Measurements from ENCODE around the gene FAM241A. TPM values are rescaled to one million over a fixed set of nuclear protein-coding genes. Genes with fewer than 3 reads are reported as not detected.
A peak's percentile ranks its signal among the peaks of the same experiment; 100 is the strongest.
"Not testable (repeated sequence)": the region's sequence is repeated elsewhere in the genome, so short reads cannot be mapped to it uniquely, and the experiment has no call there.

FAM241A gene
- 1 to 10 TPM; 2.2 to 3.6 (median 2.8) TPM for polyA plus RNA-seq (ENCODE audit: insufficient read depth in 1 of 5, insufficient read length in 5 of 5, low replicate concordance in 1 of 5)
- long read RNA-seq, donor 1, full-length matches to known transcripts, result 9 of 9 reads
- long read RNA-seq, donor 1, partial matches to known transcripts, result 0 of 9 reads
- long read RNA-seq, donor 1, other reads (novel, unspliced or antisense), result 0 of 9 reads
- long read RNA-seq, donor 2, full-length matches to known transcripts, result 4 of 4 reads
- long read RNA-seq, donor 2, partial matches to known transcripts, result 0 of 4 reads
- long read RNA-seq, donor 2, other reads (novel, unspliced or antisense), result 0 of 4 reads
- long read RNA-seq, donor 3, full-length matches to known transcripts, result 8 of 8 reads
- long read RNA-seq, donor 3, partial matches to known transcripts, result 0 of 8 reads
- long read RNA-seq, donor 3, other reads (novel, unspliced or antisense), result 0 of 8 reads
- long read RNA-seq, donor 4, full-length matches to known transcripts, result 5 of 5 reads
- long read RNA-seq, donor 4, partial matches to known transcripts, result 0 of 5 reads
- long read RNA-seq, donor 4, other reads (novel, unspliced or antisense), result 0 of 5 reads
- long read RNA-seq, donor 5, full-length matches to known transcripts, result 9 of 9 reads
- long read RNA-seq, donor 5, partial matches to known transcripts, result 0 of 9 reads
- long read RNA-seq, donor 5, other reads (novel, unspliced or antisense), result 0 of 9 reads
- long read RNA-seq, donor 6, full-length matches to known transcripts, result 8 of 8 reads
- long read RNA-seq, donor 6, partial matches to known transcripts, result 0 of 8 reads
- long read RNA-seq, donor 6, other reads (novel, unspliced or antisense), result 0 of 8 reads
- long read RNA-seq, donor 7, full-length matches to known transcripts, result 3 of 3 reads
- long read RNA-seq, donor 7, partial matches to known transcripts, result 0 of 3 reads
- long read RNA-seq, donor 7, other reads (novel, unspliced or antisense), result 0 of 3 reads
- long read RNA-seq, donor 8, full-length matches to known transcripts, result 2 of 2 reads
- long read RNA-seq, donor 8, partial matches to known transcripts, result 0 of 2 reads
- long read RNA-seq, donor 8, other reads (novel, unspliced or antisense), result 0 of 2 reads

DNA sequence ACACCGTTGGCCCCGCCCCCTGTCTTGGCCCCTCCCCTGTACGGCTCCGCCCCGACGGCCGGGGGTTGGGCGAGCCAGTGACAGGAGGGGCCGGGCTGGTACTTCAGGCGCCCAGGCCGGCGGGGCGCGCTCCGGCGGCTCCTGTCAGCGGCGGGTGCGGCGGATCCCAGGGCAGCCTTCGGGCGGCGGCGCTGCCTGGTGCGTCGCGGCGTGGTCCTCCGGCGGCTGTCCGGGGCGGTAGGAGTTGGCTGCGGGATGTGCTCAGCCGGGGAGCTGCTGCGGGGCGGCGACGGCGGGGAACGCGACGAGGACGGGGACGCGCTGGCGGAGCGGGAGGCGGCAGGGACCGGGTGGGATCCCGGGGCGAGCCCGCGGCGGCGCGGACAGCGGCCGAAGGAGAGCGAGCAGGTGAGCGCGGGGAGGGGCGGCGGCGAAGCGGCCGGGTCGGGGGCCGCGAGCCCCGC lies at the start of gene FAM241A:
TSS of gene FAM241A (plus strand) at position 129 of the 464 bp plus-strand sequence. CDS start at position 256, 127 bp downstream.
- DNase-seq, result peak; percentile 69 to 74

DNA sequence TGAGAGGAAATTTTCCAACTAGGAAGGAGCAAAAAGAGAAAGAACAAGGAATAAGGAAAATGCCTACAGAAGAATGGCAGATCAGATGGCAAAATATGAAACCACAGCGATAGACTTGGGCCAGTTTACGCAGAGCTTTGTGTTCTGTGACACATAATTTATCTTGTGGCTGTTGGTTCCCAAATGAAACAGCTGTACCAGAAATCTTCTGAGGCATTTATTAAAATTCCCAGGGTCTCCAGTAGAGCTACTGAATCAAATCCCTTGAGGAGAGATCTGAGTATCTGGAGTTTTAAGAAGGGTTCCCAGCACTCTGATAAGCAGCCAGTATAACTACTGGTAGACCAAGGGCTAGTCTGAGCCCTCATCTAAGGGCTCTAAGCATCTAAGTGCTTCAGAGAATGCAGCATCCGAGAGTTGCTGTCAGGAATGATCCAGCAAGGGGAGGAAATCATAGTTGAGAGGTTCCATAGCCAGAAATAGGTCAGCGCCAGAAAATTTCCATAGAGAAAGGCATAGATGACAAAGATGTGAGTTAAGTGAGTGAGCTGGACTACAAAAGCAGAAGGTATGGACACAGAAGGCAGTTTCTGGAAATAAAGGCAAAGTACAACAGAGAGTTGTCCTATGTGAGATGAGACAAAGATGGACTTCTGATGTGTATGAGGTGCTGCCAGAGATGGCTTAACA lies 46.3 kb upstream of the FAM241A start:
- no peak for DNase-seq

DNA sequence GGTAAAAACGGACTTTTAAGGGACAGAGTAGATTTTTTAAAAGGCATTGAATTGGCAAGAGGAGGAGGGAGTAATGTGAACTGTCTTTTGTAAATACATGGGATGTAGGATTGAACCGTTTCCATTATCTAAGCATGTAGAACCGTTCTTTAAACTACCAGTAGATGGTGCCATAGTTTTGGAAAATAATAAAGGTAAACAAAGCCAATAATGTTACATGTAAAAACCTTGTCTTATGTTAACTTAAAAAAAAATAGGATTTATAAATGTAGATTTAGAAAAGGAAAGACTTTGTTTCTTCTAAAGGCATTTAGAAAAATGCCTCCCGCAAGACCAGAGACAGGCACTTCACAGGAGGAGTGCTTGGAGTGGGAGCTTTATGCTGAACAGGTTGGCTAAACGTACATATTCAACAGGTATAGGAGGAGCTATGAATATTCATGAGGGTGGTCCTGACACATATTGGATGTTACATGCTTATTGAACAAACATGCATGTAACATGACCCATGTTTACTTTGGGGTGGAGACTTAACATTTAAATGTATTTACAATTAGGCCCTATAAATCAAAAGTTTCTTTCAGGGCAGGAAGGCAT lies 45.5 kb upstream of the FAM241A start:
- peak; percentile 28 to 52 for DNase-seq

DNA sequence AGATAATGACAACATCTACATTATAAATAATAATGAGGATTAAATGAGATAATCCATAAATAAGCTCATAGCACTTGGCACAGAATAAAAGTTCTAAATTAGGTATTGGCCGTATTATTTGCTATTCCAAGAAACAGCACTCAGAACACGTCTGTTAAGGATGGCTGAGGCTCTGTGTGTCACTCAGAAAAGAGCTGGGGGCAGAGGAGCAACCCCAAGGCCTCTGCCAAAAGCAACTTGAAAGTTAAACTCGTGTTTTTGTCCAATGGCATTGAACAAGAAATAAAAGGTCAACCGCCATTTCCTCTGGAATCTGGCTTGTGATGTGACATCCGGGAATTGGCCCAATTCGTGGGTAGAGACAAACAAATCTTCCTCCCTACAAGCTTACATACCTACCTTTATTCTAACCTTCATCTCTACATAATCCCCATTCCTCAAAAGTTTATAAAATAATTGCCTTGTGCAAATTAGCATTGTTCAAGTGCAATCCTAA lies 42.3 kb upstream of the FAM241A start:
- DNase-seq, result no peak

DNA sequence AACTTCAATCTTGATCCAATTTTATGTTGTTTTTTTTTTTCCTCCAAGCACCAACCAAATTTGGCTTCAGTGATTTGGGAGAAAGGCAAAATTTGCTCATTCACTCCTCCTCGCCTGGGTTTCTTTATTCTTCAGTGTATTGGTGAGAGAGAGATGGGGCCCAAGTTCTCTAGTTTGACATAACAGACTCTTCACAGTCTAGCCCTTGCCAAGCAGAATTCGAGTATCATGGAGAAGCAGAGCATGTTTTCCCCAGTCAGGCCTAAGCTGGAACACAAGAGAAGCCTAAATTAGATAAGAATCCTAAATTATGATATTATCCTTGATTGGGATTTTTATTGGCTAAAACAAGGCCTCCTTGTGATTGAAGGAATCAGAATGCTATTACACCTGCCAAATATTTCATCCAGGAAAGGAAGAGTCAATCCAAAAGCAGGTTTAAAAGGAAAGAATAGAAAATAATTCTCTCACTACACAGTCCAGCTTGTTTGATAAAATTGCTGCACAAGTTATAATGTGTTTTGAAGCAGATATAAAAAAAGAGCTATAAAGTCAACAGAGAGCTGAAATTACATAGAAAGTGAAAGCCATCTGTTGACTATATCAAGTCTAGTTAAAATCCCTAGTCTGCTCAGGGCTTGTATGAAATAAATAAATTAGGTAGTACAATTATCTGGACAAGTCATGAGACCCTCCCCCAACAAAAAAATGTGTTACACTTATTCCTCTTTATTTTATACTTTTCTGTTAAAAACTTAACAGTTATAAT lies 39.9 kb upstream of the FAM241A start:
- DNase-seq, result no peak

DNA sequence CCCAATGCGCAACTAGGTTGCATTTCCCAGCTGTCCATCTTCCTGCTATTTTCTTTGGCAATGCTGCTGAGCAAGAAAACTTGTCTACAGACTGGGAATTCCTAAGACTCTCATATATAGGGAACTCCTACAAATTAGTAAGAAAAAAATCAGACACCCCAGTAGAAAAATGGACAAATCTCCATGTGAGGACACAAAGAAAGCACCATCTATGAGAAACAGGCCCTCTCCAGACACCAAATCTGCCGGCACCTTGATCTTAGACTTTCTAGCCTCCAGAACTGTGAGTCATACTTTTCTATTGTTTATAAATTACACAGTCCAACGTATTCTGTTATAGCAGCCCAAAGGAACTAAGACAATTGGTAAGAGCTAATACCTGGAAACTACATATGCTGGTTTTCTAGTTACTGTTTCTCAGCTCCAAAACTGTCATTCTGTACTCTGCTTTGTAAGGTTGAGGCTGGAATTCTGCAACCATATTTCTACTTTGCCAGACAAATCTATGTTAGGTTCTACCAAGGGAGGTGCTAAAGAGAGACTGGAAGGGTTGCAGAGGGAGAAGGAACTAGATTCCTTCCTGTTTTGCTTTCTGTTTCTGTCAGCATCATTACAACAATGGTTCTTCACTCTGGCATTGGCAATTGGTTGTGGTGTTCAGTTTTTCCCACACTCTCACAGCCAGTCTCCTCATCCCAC lies 35.7 kb upstream of the FAM241A start:
- no peak for DNase-seq

DNA sequence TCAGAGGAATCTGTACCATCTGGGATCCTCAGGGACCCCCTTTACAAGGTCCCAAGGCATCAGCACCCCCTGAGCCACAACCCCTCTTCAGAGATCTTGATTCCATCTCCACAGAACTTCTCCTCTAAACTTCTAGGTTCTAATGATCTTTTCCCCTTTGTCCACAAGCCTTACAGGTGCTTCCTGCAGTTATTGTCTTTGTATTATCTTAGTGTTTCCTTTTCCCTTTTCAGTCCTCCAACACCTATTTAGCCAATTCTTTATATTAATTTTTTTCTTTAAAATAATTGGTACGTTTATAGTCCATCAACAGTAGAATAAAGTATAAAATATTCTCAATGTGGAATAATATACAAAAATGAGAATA lies 35.2 kb upstream of the FAM241A start:
- DNase-seq, result no peak

DNA sequence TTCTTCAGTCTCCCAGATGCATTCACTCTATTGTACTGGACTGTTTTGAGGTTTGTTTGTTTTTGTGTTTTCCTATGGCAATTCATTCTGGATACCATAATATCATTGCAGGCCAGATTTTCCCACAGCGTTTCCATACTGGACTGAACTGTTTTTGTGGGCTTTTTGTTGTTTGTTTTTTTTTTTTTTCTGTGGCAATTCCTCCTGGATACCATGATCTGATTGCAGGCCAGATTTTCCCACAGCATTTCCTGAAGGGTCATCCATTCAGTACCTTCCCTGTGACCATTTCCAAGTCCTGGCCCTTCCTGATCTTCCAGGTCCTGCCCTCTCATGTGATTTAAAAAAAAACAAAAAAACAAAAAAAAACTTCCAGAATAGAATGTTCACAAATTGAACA lies 33.9 kb upstream of the FAM241A start:
- DNase-seq, result no peak

DNA sequence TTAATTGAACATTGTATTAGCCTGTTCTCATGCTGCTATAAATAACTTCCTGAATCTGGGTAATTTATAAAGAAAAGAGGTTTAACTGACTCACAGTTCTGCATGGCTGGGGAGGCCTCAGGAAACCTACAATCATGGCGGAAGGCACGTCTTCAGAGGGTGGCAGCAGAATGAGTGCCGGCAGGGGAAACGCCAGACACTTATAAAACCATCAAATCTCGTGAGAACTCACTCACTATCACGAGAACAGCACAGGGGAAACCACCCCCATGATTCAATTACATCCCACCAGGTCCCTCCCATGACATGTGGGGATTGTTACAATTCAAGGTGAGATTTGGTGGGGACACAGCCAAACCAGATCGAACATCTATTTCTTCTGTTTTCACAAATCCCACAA lies 33.2 kb upstream of the FAM241A start:
- DNase-seq, result not testable (repeated sequence)

DNA sequence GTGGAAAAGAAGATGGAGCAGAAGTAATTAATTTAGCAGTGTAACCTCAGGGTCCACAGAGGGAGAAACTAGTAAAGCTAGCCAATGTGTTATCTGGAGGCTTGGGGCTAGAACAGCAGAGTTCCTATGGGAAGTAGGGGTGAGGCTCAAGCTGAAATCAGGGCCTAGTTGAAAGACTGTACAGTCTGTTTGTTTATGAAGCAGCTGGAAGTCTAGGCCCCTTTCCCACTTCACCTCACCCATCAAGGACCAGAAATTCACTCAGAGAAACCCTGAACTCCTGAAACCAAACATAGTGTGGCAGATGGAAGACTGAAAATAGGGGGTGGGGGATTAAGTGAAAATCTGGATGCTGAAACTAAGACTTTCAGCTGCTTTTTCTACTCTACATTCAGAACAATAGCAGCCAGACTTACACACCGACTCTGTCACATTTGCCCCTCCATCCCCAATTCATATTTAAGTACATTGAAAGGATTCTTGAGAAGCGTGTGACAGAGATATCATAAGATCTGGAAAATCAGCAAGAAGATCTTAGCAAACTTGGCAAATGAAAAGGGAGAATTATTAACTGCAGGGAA lies 32.6 kb upstream of the FAM241A start:
- no peak for DNase-seq

DNA sequence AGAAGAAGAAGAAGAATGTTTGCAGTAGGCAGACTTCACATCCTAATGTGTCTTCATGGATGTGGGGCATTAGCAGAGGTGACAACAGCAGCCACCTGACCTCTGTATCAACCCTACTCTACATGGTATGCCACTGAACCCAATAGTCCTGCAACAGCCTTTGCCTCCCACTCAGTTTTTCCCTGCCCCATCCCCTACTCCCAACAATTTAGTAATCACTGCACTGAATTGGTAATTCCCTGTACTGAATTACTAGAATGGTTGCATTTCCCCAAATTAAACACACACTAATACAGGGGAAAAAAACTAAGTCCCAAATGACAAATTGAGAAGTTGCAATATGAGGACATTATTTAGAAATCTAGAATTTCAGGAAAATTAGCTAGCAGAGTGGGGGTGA lies 31.4 kb upstream of the FAM241A start:
- DNase-seq, result no peak

DNA sequence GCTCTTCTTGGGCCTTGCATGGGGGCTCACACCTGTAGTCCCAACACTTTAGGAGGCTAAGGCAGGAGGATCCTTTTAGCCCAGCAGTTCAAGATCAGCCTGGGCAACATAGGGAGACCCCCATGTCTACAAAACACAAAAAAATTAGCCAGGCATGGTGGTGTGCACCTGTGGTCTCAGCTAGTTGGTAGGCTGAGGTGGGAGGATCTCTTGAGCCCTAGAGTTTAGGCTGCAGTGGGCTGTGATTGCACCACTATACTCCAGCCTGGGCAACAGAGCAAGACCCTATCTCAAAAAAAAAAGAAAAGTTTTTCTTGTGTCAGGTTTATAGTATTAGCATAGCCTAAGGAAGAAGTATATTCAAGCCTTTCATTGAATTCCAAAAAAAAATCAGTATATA lies 30.8 kb upstream of the FAM241A start:
- no peak for DNase-seq

DNA sequence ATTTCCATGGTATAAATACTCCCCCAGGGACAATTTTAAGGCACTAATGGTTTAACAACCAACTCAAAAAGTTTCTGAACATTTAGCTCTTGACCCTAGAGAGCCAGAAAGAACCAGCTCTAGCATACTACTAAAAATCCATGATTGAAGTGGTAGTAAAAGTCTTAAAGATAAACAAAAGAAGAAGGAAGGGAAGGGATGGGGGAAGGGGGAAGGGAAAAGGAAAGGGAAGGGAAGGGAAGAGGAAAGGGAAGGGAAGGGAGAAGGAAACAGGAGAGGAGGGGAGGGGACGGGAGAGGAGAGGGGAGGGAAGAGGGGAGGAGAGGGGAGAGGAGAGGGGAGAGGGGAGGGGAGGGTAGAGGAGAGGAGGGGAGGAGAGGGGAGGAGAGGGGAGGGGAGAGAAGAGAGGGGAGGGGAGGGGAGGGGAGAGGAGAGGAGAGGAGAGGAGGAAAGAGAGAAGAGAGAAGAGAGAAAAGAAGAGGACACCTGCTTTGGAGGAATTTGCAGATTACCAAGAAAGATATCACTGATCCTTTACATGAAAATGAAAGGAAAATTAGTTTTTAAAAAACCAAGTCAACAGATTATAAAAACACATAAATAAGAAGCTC lies 26.4 kb upstream of the FAM241A start:
- DNase-seq, result no peak

DNA sequence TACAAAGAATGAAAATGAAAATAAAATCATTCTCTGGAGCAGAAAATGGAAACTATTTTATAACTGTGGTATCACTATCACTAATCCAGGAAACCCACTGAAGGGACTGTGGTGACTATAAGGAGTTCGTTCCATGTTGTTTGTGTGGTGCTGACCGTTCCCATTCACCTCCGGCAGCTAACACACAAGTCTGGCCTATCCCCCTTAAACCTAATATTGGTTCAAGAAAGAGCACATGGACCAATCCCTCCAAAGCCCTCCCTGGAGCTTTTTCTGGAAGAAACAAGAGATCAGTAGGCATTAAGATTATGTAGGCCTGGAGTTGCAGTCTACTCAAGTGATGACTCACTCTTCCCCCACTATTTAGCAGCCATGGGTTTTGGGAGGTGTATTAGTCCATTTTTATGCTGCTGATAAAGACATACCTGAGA lies 25.9 kb upstream of the FAM241A start:
- DNase-seq, result no peak

DNA sequence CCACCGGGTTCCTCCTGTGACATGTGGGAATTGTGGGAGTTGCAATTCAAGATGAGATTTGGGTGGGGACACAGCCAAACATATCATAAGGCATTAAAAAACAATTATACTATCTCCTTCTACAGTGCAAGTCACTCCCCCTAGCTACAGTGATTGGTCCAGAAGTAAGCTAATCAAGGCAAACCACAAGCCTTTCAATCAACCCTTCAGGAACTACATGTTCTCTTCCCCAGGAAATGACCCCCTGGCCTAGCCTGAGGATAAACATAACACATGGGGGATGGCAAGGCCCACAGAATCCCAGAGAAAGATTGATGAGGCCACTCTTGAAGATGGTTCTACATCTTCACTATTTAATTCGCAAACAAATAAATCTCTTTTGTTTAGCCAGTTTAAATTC lies 25.2 kb upstream of the FAM241A start:
- no peak for DNase-seq

DNA sequence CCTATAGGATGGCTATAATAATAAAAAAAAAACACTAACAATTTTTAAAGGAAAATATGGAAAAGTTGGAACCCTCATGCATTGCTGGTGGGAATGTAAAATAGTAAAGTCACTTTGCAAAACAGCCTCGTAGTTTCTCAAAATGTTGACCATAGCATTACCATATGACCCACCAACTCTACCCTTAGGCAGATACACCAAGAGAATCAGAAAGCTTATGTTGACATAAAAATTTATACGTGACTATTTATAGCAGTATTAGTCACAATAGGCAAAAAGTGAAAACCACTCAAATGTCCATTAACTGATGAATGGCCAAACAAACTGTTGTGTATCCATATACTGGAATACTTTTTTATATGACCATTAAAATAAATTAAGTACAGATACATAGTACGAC lies 19.8 kb upstream of the FAM241A start:
- no peak for DNase-seq

DNA sequence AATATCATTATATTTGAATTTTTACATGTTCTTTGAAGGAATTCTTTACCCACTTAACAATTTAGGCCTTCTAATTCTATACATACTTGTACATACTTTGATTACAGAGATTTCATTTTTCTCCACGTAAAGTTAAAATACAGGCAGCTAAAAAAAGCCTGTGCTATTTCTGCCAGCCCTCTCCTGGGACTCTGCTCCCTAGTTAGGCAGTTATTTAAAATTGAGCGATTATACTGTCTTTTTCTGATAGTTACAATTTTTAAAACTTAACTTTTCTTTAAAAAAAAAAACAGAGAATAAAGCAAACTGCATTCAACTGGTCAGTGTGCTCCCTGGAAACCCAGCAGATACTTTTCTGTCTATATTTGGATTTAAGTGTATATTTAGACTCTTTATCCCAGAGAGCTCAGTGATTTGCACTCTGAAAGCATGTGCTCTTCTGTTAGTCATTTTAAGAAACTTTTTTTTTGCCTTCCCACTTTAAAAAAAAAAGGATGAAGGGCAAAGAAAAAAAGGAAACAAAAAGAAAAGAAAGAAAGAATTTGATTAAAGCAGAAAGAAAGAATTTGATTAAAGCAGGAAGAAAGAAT lies 18.1 kb upstream of the FAM241A start:
- no peak for DNase-seq

DNA sequence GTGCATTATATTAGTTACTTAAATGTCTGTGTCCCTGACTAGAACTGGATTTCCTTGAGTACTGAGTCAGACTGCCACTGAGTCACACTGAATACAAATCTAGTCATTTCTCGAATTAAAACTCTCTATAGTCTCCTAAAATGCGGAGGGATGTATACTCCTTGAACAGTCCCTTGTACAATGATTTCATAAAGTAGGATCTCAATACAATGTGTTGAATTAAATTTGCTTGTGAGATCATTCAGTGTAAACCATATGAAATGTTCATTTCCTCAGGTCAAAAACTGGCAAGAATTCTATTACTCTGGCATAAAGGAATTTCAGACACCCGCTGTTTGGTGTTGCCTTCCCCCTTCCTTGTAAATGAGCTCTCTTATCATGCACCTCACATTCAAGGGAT lies 17.5 kb upstream of the FAM241A start:
- no peak for DNase-seq

Data from right lung (tissue), 10 donors.